Liver (tissue), 9 donors: ENCODE measurements around the gene CUX1. TPM values are rescaled to one million over a fixed set of nuclear protein-coding genes. Genes with fewer than 3 reads are reported as not detected.

Experiments
- DNase-seq: peaks from one replicate; pipeline ENCODE4 v3.0.0-alpha.2; 2017; ENCODE audit warnings: low spot score
- H3K27ac ChIP-seq, 2 donors: one replicate each; pipeline ENCODE4 v1.7.0; 2013; ENCODE audit warnings: inconsistent platforms in 2 of 2, low read length in 2 of 2, control low read depth in 1 of 2, low read depth in 1 of 2, mild to moderate bottlenecking in 1 of 2
- H3K27me3 ChIP-seq, 4 donors: one replicate each; pipeline versions ENCODE4 v1.6.1 to v1.7.0; 2013; ENCODE audit warnings: low read length in 3 of 4, inconsistent platforms in 1 of 4, mild to moderate bottlenecking in 1 of 4, moderate library complexity in 1 of 4; ENCODE audit not compliant: control insufficient read depth in 4 of 4, insufficient read depth in 4 of 4
- H3K36me3 ChIP-seq, 4 donors: one replicate each; pipeline versions ENCODE4 v1.6.1 to v1.7.0; 2013; ENCODE audit warnings: low read length in 3 of 4, mild to moderate bottlenecking in 3 of 4, low read depth in 1 of 4, moderate library complexity in 1 of 4; ENCODE audit not compliant: control insufficient read depth in 4 of 4, insufficient read depth in 3 of 4
- H3K4me1 ChIP-seq, 4 donors: one replicate each; pipeline versions ENCODE4 v1.6.1 to v1.7.0; 2013; ENCODE audit warnings: low read length in 3 of 4, mild to moderate bottlenecking in 3 of 4, moderate library complexity in 1 of 4; ENCODE audit not compliant: control insufficient read depth in 4 of 4, insufficient read depth in 4 of 4
- H3K4me3 ChIP-seq, 3 donors: one replicate each; pipeline versions ENCODE4 v1.6.1 to v1.7.0; 2013; ENCODE audit warnings: low read length in 3 of 3, control low read depth in 1 of 3, low read depth in 1 of 3, mild to moderate bottlenecking in 1 of 3
- H3K9ac ChIP-seq, 2 donors: one replicate each; pipeline ENCODE4 v1.7.0; 2013; ENCODE audit warnings: low read length in 2 of 2, mild to moderate bottlenecking in 2 of 2, moderate library complexity in 2 of 2, control low read depth in 1 of 2, low read depth in 1 of 2
- H3K9me3 ChIP-seq, 4 donors: one replicate each; pipeline versions ENCODE4 v1.6.1 to v1.7.0; 2013; ENCODE audit warnings: low read length in 3 of 4; ENCODE audit not compliant: control insufficient read depth in 4 of 4
- ATF3 ChIP-seq: IDR thresholded peaks from 2 replicates; pipeline ENCODE4 v1.6.1; 2016; ENCODE audit warnings: antibody characterized with exemption
- CTCF ChIP-seq: fragments of 150-350 bp; IDR thresholded peaks from 2 replicates; pipeline ENCODE4 v1.5.1; 2017; ENCODE audit warnings: improper control_type of control experiment, low read depth, low read length; ENCODE audit not compliant: missing input control
- EGR1 ChIP-seq, 2 donors: IDR thresholded peaks; 2 replicates each; pipeline ENCODE4 v1.6.1; 2016 to 2018; ENCODE audit warnings: antibody characterized with exemption in 2 of 2, low read depth in 2 of 2
- FOXA1 ChIP-seq: IDR thresholded peaks from 2 replicates; pipeline ENCODE4 v1.6.1; 2016; ENCODE audit warnings: antibody characterized with exemption
- FOXA2 ChIP-seq: IDR thresholded peaks from 2 replicates; pipeline ENCODE4 v1.6.1; 2016; ENCODE audit warnings: antibody characterized with exemption
- GABPA ChIP-seq, 2 donors: IDR thresholded peaks in 1 of 2; conservative IDR thresholded peaks in 1 of 2; 2 replicates each; pipeline ENCODE4 v1.6.1; 2016; ENCODE audit warnings: antibody characterized with exemption in 2 of 2, mild to moderate bottlenecking in 1 of 2, moderate library complexity in 1 of 2
- HNF4A ChIP-seq, 2 donors: conservative IDR thresholded peaks; 2 replicates each; pipeline ENCODE4 v1.6.1; 2016; ENCODE audit warnings: antibody characterized with exemption in 2 of 2, mild to moderate bottlenecking in 2 of 2
- HNF4G ChIP-seq: IDR thresholded peaks from 2 replicates; pipeline ENCODE4 v1.6.1; 2016; ENCODE audit warnings: antibody characterized with exemption
- JUND ChIP-seq, 2 donors: IDR thresholded peaks; 2 replicates each; pipeline ENCODE4 v1.6.1; 2016; ENCODE audit warnings: antibody characterized with exemption in 2 of 2
- MAX ChIP-seq: IDR thresholded peaks from 2 replicates; pipeline ENCODE4 v1.6.1; 2016; ENCODE audit warnings: antibody characterized with exemption
- NR2F2 ChIP-seq: IDR thresholded peaks from 2 replicates; pipeline ENCODE4 v1.6.1; 2016; ENCODE audit warnings: antibody characterized with exemption
- RAD21 ChIP-seq, 2 donors: IDR thresholded peaks; 2 replicates each; pipeline ENCODE4 v1.6.1; 2016; ENCODE audit warnings: antibody characterized with exemption in 2 of 2, mild to moderate bottlenecking in 2 of 2
- RXRA ChIP-seq, 2 donors: IDR thresholded peaks; 2 replicates each; pipeline ENCODE4 v1.6.1; 2017 to 2018; ENCODE audit warnings: antibody characterized with exemption in 2 of 2, mild to moderate bottlenecking in 1 of 2
- SP1 ChIP-seq: IDR thresholded peaks from 2 replicates; pipeline ENCODE4 v1.6.1; 2018; ENCODE audit warnings: antibody characterized with exemption, mild to moderate bottlenecking
- TAF1 ChIP-seq: conservative IDR thresholded peaks from 2 replicates; pipeline ENCODE4 v1.6.1; 2016; ENCODE audit warnings: antibody characterized with exemption, mild to moderate bottlenecking
- YY1 ChIP-seq: IDR thresholded peaks from 2 replicates; pipeline ENCODE4 v1.6.1; 2016; ENCODE audit warnings: antibody characterized with exemption, mild to moderate bottlenecking
- ZBTB33 ChIP-seq: IDR thresholded peaks from 2 replicates; pipeline ENCODE4 v1.6.1; 2016; ENCODE audit warnings: antibody characterized with exemption
- WGBS: extraction: QIAGEN DNeasy Blood & Tissue Kit; methylation state at CpG from one replicate; pipeline ENCODE4 v1.1.7; 2013; 5-methylcytosine and 5-hydroxymethylcytosine counted together
- polyA plus RNA-seq, 2 donors: library from polyadenylated mRNA; stranded (reverse) in 1 of 2; unstranded in 1 of 2; fragments of 200-250 nt in 1 of 2; fragments of >200 nt in 1 of 2; fragmentation: Nextera tagmentation in 1 of 2; extraction: Ambion mirVana in 1 of 2; gene quantifications; one replicate each; pipeline versions ENCODE4 v1.2.1 to v1.2.3, GENCODE V29; 2013 to 2015
- total RNA-seq, 2 donors: library from RNA; depleted of rRNA; stranded (reverse); fragments of >200 nt; gene quantifications; one replicate each; pipeline ENCODE4 v1.2.3, GENCODE V29; 2014
- donor health status: healthy.
- donor health status: healthy.
- donor health status: healthy.
- donor health status: healthy.
- donor health status: healthy.

CUX1 gene
- total and polyA plus RNA-seq, 4 donors, result 18.6 to 40.6 (median 21.4) TPM

- Histone ChIP-seq H3K9ac (no peak overlapping the region), H3K9me3 (no peaks in the 10 kb centered on the region), H3K4me1 (no peaks in the 10 kb centered on the region), H3K4me3 (no peak overlapping the region), H3K27ac (no peak overlapping the region), H3K27me3 (no peaks in the 10 kb centered on the region), H3K36me3 (no peaks in the 10 kb centered on the region)
- 84% methylated on average over 3 of the region's 3 CpGs for WGBS
- no peak for DNase-seq
- TF ChIP-seq SP1, result no peak
- no peak for TF ChIP-seq GABPA (IDR thresholded peaks at IDR 0.05 in 1 of 2, conservative IDR thresholded peaks at IDR 0.05 in 1 of 2)
- TF ChIP-seq EGR1 (IDR thresholded peaks at IDR 0.05; ENCODE audit: low read depth in 2 of 2), result no peak
- no peak for TF ChIP-seq YY1
- TF ChIP-seq ZBTB33, result no peak
- TF ChIP-seq TAF1, result no peak
- no peak for TF ChIP-seq RXRA (IDR thresholded peaks at IDR 0.05)
- no peak for TF ChIP-seq FOXA1
- no peak for TF ChIP-seq CTCF
- TF ChIP-seq JUND (IDR thresholded peaks at IDR 0.05), result no peak
- no peak for TF ChIP-seq HNF4A (conservative IDR thresholded peaks at IDR 0.05)
- no peak for TF ChIP-seq HNF4G
- no peak for TF ChIP-seq NR2F2
- no peak for TF ChIP-seq FOXA2
- TF ChIP-seq ATF3, result no peak
- no peak for TF ChIP-seq RAD21 (IDR thresholded peaks at IDR 0.05)
- TF ChIP-seq MAX, result no peak
These were observed 174.4 kb downstream of the CUX1 start for GRCh38 chr7:101991860-101992259.

GRCh38 chr7:101993311-101993710, 175.9 kb downstream of the CUX1 start:
- DNase-seq, result no peak
- Histone ChIP-seq H3K27me3 (no peaks in the 10 kb centered on the region), H3K9me3 (no peaks in the 10 kb centered on the region), H3K9ac (no peak overlapping the region), H3K36me3 (no peaks in the 10 kb centered on the region), H3K4me1 (no peaks in the 10 kb centered on the region), H3K27ac (no peak overlapping the region), H3K4me3 (no peak overlapping the region)
- WGBS, result 96% methylated on average over 8 of the region's 8 CpGs
- TF ChIP-seq HNF4A (conservative IDR thresholded peaks at IDR 0.05) (no peak), RAD21 (IDR thresholded peaks at IDR 0.05) (no peak), EGR1 (IDR thresholded peaks at IDR 0.05; ENCODE audit: low read depth in 2 of 2) (no peak), MAX (no peak), ATF3 (no peak), FOXA1 (no peak), RXRA (IDR thresholded peaks at IDR 0.05) (no peak), TAF1 (no peak), YY1 (no peak), GABPA (IDR thresholded peaks at IDR 0.05 in 1 of 2, conservative IDR thresholded peaks at IDR 0.05 in 1 of 2) (no peak), FOXA2 (no peak)
